Psoas muscle (tissue), 8 donors: Measurements from ENCODE around the gene CDH15. TPM values are rescaled to one million over a fixed set of nuclear protein-coding genes. Genes with fewer than 3 reads are reported as not detected.

Experiments used
- ATAC-seq, 4 donors: fragments of 200-7000 bp; cut with Tn5 transposase; one replicate each; pipeline ENCODE4 v1.9.1; 2020; ENCODE audit warnings: moderate library complexity in 3 of 4, mild to moderate bottlenecking in 2 of 4
- DNase-seq, 2 donors: peaks; one replicate each; pipeline ENCODE4 v3.0.0-alpha.2; 2020
- H3K27ac ChIP-seq: fragments of 200-600 bp; one replicate; pipeline ENCODE4 v1.8.0; 2022
- H3K27me3 ChIP-seq, 3 donors: fragments of 200-600 bp in 1 of 3; one replicate each; pipeline versions ENCODE4 v1.6.1 to v1.8.0; 2013 to 2022; ENCODE audit warnings: low read length in 2 of 3, mild to moderate bottlenecking in 2 of 3, moderate library complexity in 1 of 3; ENCODE audit not compliant: insufficient read depth in 3 of 3
- H3K36me3 ChIP-seq, 2 donors: fragments of 200-600 bp in 1 of 2; one replicate each; pipeline versions ENCODE4 v1.6.1 to v1.8.0; 2013 to 2022; ENCODE audit warnings: low read depth in 1 of 2, mild to moderate bottlenecking in 1 of 2, moderate library complexity in 1 of 2; ENCODE audit not compliant: insufficient read depth in 1 of 2
- H3K4me1 ChIP-seq: fragments of 200-600 bp; one replicate; pipeline ENCODE4 v1.8.0; 2022
- H3K4me3 ChIP-seq: fragments of 200-600 bp; one replicate; pipeline ENCODE4 v1.8.0; 2022; ENCODE audit warnings: mild to moderate bottlenecking
- H3K9me3 ChIP-seq: fragments of 200-600 bp; one replicate; pipeline ENCODE4 v1.8.0; 2022
- CTCF ChIP-seq: fragments of 200-600 bp; IDR thresholded peaks from one replicate; pipeline ENCODE4 v1.8.0; 2022; ENCODE audit warnings: antibody characterized with exemption
- WGBS, 3 donors: extraction: QIAGEN DNeasy Blood & Tissue Kit; methylation state at CpG; one replicate each; pipeline versions ENCODE4 v1.1.6 to v1.1.7; 2013; 5-methylcytosine and 5-hydroxymethylcytosine counted together
- intact Hi-C, 2 donors: fragments of 100-400 bp; cut with DNase I; formaldehyde crosslinking; loops; one replicate each; pipeline versions ENCODE4 v1.11.0 to v1.14.2; 2022
- long read RNA-seq, 2 donors: library from polyadenylated mRNA; unstranded; transcript quantifications; one replicate each; pipeline ENCODE4 v2.0.0, GENCODE V29; 2021
- polyA plus RNA-seq, 3 donors: library from polyadenylated mRNA; stranded (reverse); fragments of 200-250 nt; gene quantifications; one replicate each; pipeline ENCODE4 v1.2.3, GENCODE V29; 2013
- total RNA-seq, 4 donors: library from RNA; stranded (reverse); fragmentation: NEBNext Ultra II Directional in 2 of 4; extraction: Animal tissue kit (Norgen Biotek cat#: 25700) in 2 of 4; gene quantifications; one replicate each; pipeline versions ENCODE4 v1.2.1 to v1.2.4, GENCODE V29; 2021 to 2023
- donor health status: healthy with polysubstance abuse.
- donor health status: DM: no; HTN: no; CAD: no; lungs with moderate emphysema.
- donor health status: Bipolar disorder and iron deficiency.
- donor health status: healthy.
- donor health status: DM: yes; HTN: yes; CAD: no.
- donor health status: DM: no; HTN: no; CAD: no.
- donor health status: DM: no; HTN: no; CAD: no.
- donor health status: DM: yes; HTN: yes; CAD: no.

Gene CDH15
- total RNA-seq (10 to 100 TPM; 36.7 to 62.8 (median 51.1) TPM), polyA plus RNA-seq (10 to 100 TPM; 18.0 to 32.9 (median 19.9) TPM)
- long read RNA-seq, donor 1, transcript CDH15-201 (14 exons, 2,847 nt), result major isoform, 32 of 87 reads
- long read RNA-seq, donor 1, partial matches to known transcripts, result 32 of 87 reads
- long read RNA-seq, donor 1, other reads (novel, unspliced or antisense), result 23 of 87 reads
- long read RNA-seq, donor 2, transcript CDH15-201 (14 exons, 2,847 nt), result major isoform, 50 of 126 reads
- long read RNA-seq, donor 2, partial matches to known transcripts, result 62 of 126 reads
- long read RNA-seq, donor 2, other reads (novel, unspliced or antisense), result 14 of 126 reads

DNA sequence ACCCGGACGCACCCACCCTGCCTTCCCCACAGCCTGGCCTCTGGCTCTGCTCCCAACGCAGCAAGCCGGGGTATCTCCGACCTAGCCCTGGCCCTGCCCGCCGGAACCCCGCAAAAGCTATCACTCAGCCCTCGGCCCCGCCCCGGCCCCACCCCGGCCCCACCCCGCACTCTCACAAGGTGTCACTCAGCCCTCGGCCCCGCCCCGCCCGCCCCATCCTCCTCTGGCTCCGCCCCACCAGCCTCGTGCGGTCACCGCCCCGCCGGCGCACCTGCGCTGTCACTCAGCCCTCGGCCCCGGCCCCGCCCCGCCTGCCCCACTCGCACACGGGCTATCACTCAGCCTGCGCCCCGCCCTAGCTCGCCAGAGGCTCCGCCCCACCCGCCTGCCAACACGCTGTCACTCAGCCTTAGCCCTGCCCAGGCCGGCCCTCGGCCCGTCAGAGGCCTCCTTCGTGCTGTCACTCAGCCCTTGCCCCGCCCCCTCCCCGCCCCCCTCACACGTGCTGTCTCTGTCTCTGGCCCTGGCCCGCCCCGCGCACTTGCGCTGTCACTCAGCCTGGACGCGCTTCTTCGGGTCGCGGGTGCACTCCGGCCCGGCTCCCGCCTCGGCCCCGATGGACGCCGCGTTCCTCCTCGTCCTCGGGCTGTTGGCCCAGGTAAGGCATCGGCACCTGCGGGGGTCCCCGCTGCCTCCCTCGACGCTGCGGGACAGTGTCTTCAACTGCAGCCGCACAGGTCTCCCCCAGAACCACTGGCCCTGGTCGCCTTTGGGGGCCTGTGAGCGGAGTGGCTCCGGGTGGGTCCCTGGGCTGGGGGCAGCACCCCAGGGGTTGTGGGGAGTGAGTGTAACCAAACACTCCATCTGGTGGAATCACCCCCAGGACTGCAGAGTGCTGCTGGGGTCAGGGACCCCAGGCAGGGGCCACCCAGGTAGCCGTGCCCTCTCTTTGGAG is at the start of gene CDH15:
Gene CDH15, plus strand, starts transcription at position 533 of the 955 bp plus-strand sequence. Its CDS starts 84 bp downstream, at position 617.
- peak within 1 kb of the TSS; percentile 87 for H3K4me3 ChIP-seq
- ATAC-seq (peak; percentile 86 to 91 (median 88)), DNase-seq (peak; percentile 94 to 99)
- H3K4me1 ChIP-seq, result peaks cover 43% of the 10 kb centered on the region
- peak within 1 kb of the TSS; percentile 95 for H3K27ac ChIP-seq
- peaks cover 0 to 17% (median 0%) of the 10 kb centered on the region in 3 donors for H3K27me3 ChIP-seq
- no peaks in the 10 kb centered on the region for H3K9me3 ChIP-seq
- no peak for TF ChIP-seq CTCF
- H3K36me3 ChIP-seq, result no peaks in the 10 kb centered on the region
- intact Hi-C loops, result loop anchor here in 1 of 2 donors (5.0 kb wide), 1 partner anchor 46 kb away; the partner anchor contains the start of gene ZNF778
- 2 to 6% (median 3%) methylated on average over 48 to 74 of the region's 74 CpGs for WGBS, 3 donors

GRCh38 chr16:89122322-89122851 is 49.2 kb upstream of the CDH15 start:
- H3K36me3 ChIP-seq, result peaks cover 4 to 61% of the 10 kb centered on the region in 2 donors
- 79 to 87% (median 80%) methylated on average over 11 of the region's 11 CpGs for WGBS, 3 donors
- no peaks in the 10 kb centered on the region for H3K9me3 ChIP-seq
- no peak for TF ChIP-seq CTCF
- no peak overlapping the region for H3K4me3 ChIP-seq
- DNase-seq (peak; percentile 5 to 20), ATAC-seq (no peak)
- intact Hi-C loops, result no loop called here
- no peaks in the 10 kb centered on the region for H3K4me1 ChIP-seq
- H3K27me3 ChIP-seq, result peaks cover 0 to 2% (median 0%) of the 10 kb centered on the region in 3 donors
- no peak overlapping the region for H3K27ac ChIP-seq

DNA sequence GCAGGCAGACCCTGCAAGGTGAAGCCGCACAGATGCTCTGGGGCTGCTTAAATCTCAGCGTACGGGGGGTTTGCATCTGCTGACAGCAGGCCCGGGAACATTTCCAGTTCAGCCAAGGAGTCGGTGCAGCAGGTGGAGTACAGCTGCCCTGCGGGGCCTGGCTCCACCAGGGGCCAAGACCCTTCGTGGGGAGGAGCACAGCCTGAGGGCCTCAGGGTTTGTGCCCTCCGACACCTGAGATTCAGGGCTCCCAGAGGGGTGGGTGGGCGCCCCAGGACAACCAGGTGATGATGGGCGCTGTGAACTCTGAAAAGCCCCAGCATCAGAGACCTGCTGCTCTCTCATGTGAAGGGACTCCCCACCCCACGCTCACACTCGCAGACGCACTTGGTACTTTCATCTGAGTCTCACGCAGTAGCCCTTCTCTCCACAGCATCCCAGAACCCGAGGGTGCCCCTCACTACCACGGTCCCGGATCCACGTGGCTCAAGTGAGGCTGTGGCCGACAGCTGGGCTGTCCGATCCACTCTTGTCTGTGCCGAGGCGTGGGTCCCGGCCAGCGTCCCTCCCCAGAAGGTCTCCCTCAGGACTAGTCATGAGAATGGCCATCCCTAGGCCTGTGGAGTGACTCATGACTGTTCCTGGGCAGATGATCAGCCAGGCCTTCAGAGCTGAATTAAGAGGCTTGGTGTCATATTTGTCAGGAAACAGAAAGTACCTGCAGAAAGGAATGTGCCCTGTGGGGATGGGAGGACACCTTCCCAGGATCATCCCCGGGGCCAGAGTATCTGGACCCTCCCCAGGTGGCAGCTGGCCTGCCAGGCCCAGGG is 48.3 kb upstream of the CDH15 start:
- 78 to 80% (median 79%) methylated on average over 25 of the region's 25 CpGs for WGBS, 3 donors
- Histone ChIP-seq H3K36me3 (peaks cover 4 to 53% of the 10 kb centered on the region in 2 donors), H3K27me3 (no peaks in the 10 kb centered on the region), H3K27ac (no peak overlapping the region), H3K4me3 (no peak overlapping the region), H3K9me3 (no peaks in the 10 kb centered on the region), H3K4me1 (no peaks in the 10 kb centered on the region)
- intact Hi-C loops, result no loop called here
- peak; percentile 12 to 44 for DNase-seq
- no peak for TF ChIP-seq CTCF
- no peak for ATAC-seq

DNA sequence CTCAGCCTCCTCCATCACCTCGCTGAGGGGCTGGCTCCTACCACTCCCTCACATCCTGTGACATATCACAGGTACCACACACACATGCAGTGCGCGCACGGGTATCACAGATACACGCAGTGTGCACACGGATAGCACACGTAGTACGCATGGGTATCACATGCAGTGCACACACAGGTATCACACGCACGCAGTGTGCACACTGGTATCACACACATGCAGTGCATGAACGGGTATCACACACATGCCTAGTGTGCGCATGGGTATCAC is 47.8 kb upstream of the CDH15 start:
- WGBS, 3 donors, result 95 to 96% (median 96%) methylated on average over 12 of the region's 12 CpGs
- Histone ChIP-seq H3K36me3 (peaks cover 4 to 48% of the 10 kb centered on the region in 2 donors), H3K27ac (no peak overlapping the region), H3K9me3 (no peaks in the 10 kb centered on the region), H3K4me1 (no peaks in the 10 kb centered on the region), H3K4me3 (no peak overlapping the region), H3K27me3 (no peaks in the 10 kb centered on the region)
- ATAC-seq, result no peak
- TF ChIP-seq CTCF, result no peak
- intact Hi-C loops, result no loop called here
- peak in 1 of 2 donors; percentile 4 for DNase-seq
